GM12878 (cell line): ENCODE data around the gene IRAK2. TPM values are rescaled to one million over a fixed set of nuclear protein-coding genes. Genes with fewer than 3 reads are reported as not detected.

Experiments used
- ATAC-seq: fragments of 200-7000 bp; cut with Tn5 transposase; 3 replicates; pipeline ENCODE4 v1.9.1; 2020; ENCODE audit warnings: mild to moderate bottlenecking, moderate library complexity
- BruUV-seq: library from RNA; stranded (reverse); fragments of 400-500 nt; replicated peaks from 2 replicates; lab custom pipeline; 2021; lab: Mats Ljungman, UMichigan
- CTCF ChIA-PET: fragments of 300-600 bp; sonication (Branson Sonifier 250); formaldehyde crosslinking; extraction: SDS; loops from one replicate; lab custom pipeline; 2021; ENCODE audit warnings: inconsistent platforms; lab: Yijun Ruan, JAX
- POLR2A ChIA-PET: fragments of 350-600 bp; formaldehyde crosslinking; extraction: SDS; loops from one replicate; lab custom pipeline; 2021; ENCODE audit warnings: inconsistent platforms; lab: Charles Lee
- RAD21 ChIA-PET: fragments of 300-600 bp; sonication (Branson Sonifier 250); formaldehyde crosslinking; loops from one replicate; lab custom pipeline; 2023; ENCODE audit warnings: antibody characterized with exemption; ENCODE audit not compliant: unreplicated experiment; lab: Charles Lee
- SMC1A ChIA-PET: fragments of 300-600 bp; sonication (Branson Sonifier 250); formaldehyde crosslinking; loops from one replicate; lab custom pipeline; 2023; ENCODE audit not compliant: unreplicated experiment, uncharacterized antibody; lab: Charles Lee
- DNase-seq: peaks from one replicate; pipeline ENCODE4 v3.0.0-alpha.2; 2011; ENCODE audit warnings: low read depth, low spot score
- FAIRE-seq: peaks from 3 replicates; lab custom pipeline; 2011; peaks lifted over from hg19 to GRCh38; lab: Jason Lieb, UNC
- H2AFZ ChIP-seq: 2 replicates; pipeline ENCODE4 v1.6.0; 2011; ENCODE audit warnings: low read depth, low read length, control low read depth; ENCODE audit not compliant: control insufficient read depth
- H3K27ac ChIP-seq: 2 replicates; pipeline ENCODE4 v1.5.1; 2011; ENCODE audit warnings: control low read depth; ENCODE audit not compliant: control insufficient read depth, insufficient read depth
- H3K27me3 ChIP-seq, 2 experiments: replicated peaks in 1 of 2; 2 replicates each; pipeline versions ENCODE4 v1.6.0 to v1.6.1; 2011; ENCODE audit warnings: low read length in 1 of 2; ENCODE audit not compliant: control insufficient read depth in 2 of 2, insufficient read depth in 2 of 2
- H3K36me3 ChIP-seq, 2 experiments: 2 replicates each; pipeline ENCODE4 v1.5.1; 2011; ENCODE audit warnings: low read length in 1 of 2; ENCODE audit not compliant: control insufficient read depth in 2 of 2, insufficient read depth in 2 of 2
- H3K4me1 ChIP-seq: 2 replicates; pipeline ENCODE4 v1.6.1; 2011; ENCODE audit warnings: mild to moderate bottlenecking, low read length, moderate library complexity, mixed read lengths; ENCODE audit not compliant: control insufficient read depth, insufficient read depth
- H3K4me2 ChIP-seq: 2 replicates; pipeline ENCODE4 v1.6.0; 2011; ENCODE audit warnings: control low read depth; ENCODE audit not compliant: control insufficient read depth, insufficient read depth
- H3K4me3 ChIP-seq: fragments of 200-600 bp; sonication (generic); 2 replicates; pipeline ENCODE4 v1.5.1; 2016
- H3K79me2 ChIP-seq: 2 replicates; pipeline ENCODE4 v1.6.0; 2011; ENCODE audit warnings: low read length; ENCODE audit not compliant: control insufficient read depth, insufficient read depth
- H3K9ac ChIP-seq: 2 replicates; pipeline ENCODE4 v1.8.0; 2011; ENCODE audit warnings: low read length, control low read depth, mixed read lengths; ENCODE audit not compliant: control insufficient read depth, insufficient read depth
- H3K9me3 ChIP-seq: replicated peaks from 3 replicates; pipeline ENCODE4 v1.5.1; 2011; ENCODE audit warnings: mild to moderate bottlenecking, low read length; ENCODE audit not compliant: control insufficient read depth, insufficient read depth
- H4K20me1 ChIP-seq: 2 replicates; pipeline ENCODE4 v1.6.0; 2011; ENCODE audit not compliant: control insufficient read depth, insufficient read depth
- EZH2 ChIP-seq: IDR thresholded peaks from 2 replicates; pipeline ENCODE4 v1.6.1; 2012; ENCODE audit warnings: low read depth, mild to moderate bottlenecking, control low read depth, inconsistent platforms, low read length, borderline replicate concordance; ENCODE audit not compliant: control insufficient read depth
- HDAC6 ChIP-seq: fragments of 200-600 bp; sonication (generic); IDR thresholded peaks from one replicate; pipeline ENCODE4 v1.8.0; 2017; ENCODE audit warnings: antibody characterized with exemption; ENCODE audit not compliant: unreplicated experiment
- POLR2AphosphoS2 ChIP-seq: IDR thresholded peaks from 2 replicates; pipeline ENCODE4 v1.6.1; 2011; ENCODE audit warnings: low read depth, mild to moderate bottlenecking, low read length, improper control_type of control experiment, moderate library complexity
- RELA ChIP-seq: fragments of 450-650 bp; IDR thresholded peaks from 2 replicates; pipeline ENCODE4 v1.8.0; 2014; ENCODE audit warnings: borderline replicate concordance; ENCODE audit not compliant: partially characterized antibody
- SREBF1 ChIP-seq: IDR thresholded peaks from 2 replicates; pipeline ENCODE4 v1.6.1; 2012; ENCODE audit warnings: mild to moderate bottlenecking, low read length
- SUZ12 ChIP-seq: fragments of 200-600 bp; sonication (generic); IDR thresholded peaks from one replicate; pipeline ENCODE4 v1.6.1; 2018; ENCODE audit warnings: antibody characterized with exemption, mild to moderate bottlenecking; ENCODE audit not compliant: unreplicated experiment
- TARDBP ChIP-seq: IDR thresholded peaks from 2 replicates; pipeline ENCODE4 v1.6.1; 2016; ENCODE audit warnings: borderline replicate concordance
- WGBS: methylation state at CpG from one replicate; pipeline ENCODE4 v1.1.6; 2016; ENCODE audit warnings: low lambda C conversion rate; ENCODE audit not compliant: insufficient replicate concordance, insufficient coverage; ENCODE audit errors: missing lambda C conversion rate; 5-methylcytosine and 5-hydroxymethylcytosine counted together
- in situ Hi-C: fragments of 300-500 bp; cut with MboI; formaldehyde crosslinking; loops from 9 replicates; pipeline ENCODE4 v1.14.3; 2018; ENCODE audit warnings: mixed read lengths
- intact Hi-C: fragments of 100-400 bp; cut with micrococcal nuclease; formaldehyde crosslinking; loops from one replicate; pipeline ENCODE4 v1.14.2; 2022; ENCODE audit not compliant: unreplicated experiment
- polyA plus RNA-seq, 11 experiments: library from polyadenylated mRNA; depleted of rRNA in 4 of 11; unstranded in 6 of 11; stranded (reverse) in 5 of 11; fragments of >200 nt; fragmentation: Nextera tagmentation in 4 of 11; fragmentation: Illumina TruSeq in 1 of 11; extraction: Ambion mirVana in 4 of 11; extraction: Trizol in 1 of 11; gene quantifications; 1 replicate in 1 of 11; 2 replicates in 10 of 11; pipeline versions ENCODE4 v1.2.1 to v1.2.3, GENCODE V29; 2011 to 2016; ENCODE audit warnings: inconsistent platforms in 2 of 11, missing spikeins in 2 of 11, low read depth in 1 of 11
- total RNA-seq, 4 experiments: library from RNA; depleted of rRNA in 3 of 4; stranded (reverse); fragments of >200 nt in 3 of 4; fragmentation: Illumina TruSeq in 1 of 4; extraction: Trizol in 1 of 4; gene quantifications; 2 replicates each; pipeline versions ENCODE4 v1.2.1 to v1.2.3, GENCODE V29; 2013 to 2021
- TF ChIP-seq, protein P1 (sequence below): IDR thresholded peaks from 2 replicates; pipeline ENCODE4 v1.6.1; 2011; ENCODE audit warnings: low read depth, low read length, improper control_type of control experiment, borderline replicate concordance
- TF ChIP-seq, protein P2 (sequence below): fragments of 450-650 bp; formaldehyde crosslinking; IDR thresholded peaks from 2 replicates; pipeline ENCODE4 v1.5.0; 2022; ENCODE audit warnings: mild to moderate bottlenecking, missing genetic modification characterization
- TF ChIP-seq, protein P3 (sequence below): IDR thresholded peaks from 2 replicates; pipeline ENCODE4 v1.6.1; 2011; ENCODE audit warnings: borderline replicate concordance, low read depth, mild to moderate bottlenecking, moderate library complexity, low read length; ENCODE audit not compliant: insufficient read depth, poor library complexity, severe bottlenecking
- TF ChIP-seq, protein P4 (sequence below): fragments of 450-650 bp; IDR thresholded peaks from 2 replicates; pipeline ENCODE4 v1.6.1; 2017; ENCODE audit warnings: mild to moderate bottlenecking, moderate library complexity

Gene IRAK2
- total and polyA plus RNA-seq, 10 of the 15 experiments (the other 5 are each of a cell fraction or from before 2014, with no cell fraction given): 0.48 to 5.7 (median 4.5) TPM

DNA sequence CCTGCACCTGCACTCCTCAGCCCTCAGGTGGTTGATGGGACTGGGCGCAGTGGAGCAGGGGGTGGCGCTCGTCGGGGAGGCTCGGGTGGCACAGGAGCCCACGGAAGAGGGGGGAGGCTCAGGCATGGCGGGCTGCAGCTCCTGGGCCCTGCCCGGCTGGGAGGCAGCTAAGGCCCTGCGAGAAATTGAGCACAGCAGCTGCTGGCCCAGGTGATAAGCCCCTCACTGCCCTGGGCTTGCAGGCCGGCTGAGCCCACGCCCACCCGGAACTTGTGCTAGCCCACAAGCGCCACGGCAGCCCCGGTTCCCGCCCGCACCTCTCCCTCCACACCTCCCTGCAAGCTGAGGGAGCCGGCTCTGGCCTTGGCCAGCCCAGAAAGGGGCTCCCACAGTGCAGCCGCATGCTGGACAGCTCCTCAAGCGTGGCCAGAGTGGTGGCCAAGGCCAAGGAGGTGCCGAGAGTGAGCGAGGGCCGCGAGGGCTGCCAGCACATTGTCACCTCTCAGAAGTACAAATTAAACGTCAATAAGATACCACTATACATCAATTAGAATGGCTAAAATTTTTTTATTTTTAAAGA, 28.2 kb upstream of the IRAK2 start:
- in situ Hi-C loops: no loop called here
- 88% methylated on average over 24 of the region's 25 CpGs for WGBS
- TF ChIP-seq TARDBP: no peak
- no peak for TF ChIP-seq HDAC6
- TF ChIP-seq, protein P1, sequence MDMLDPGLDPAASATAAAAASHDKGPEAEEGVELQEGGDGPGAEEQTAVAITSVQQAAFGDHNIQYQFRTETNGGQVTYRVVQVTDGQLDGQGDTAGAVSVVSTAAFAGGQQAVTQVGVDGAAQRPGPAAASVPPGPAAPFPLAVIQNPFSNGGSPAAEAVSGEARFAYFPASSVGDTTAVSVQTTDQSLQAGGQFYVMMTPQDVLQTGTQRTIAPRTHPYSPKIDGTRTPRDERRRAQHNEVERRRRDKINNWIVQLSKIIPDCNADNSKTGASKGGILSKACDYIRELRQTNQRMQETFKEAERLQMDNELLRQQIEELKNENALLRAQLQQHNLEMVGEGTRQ: no peak
- TF ChIP-seq, protein P2, sequence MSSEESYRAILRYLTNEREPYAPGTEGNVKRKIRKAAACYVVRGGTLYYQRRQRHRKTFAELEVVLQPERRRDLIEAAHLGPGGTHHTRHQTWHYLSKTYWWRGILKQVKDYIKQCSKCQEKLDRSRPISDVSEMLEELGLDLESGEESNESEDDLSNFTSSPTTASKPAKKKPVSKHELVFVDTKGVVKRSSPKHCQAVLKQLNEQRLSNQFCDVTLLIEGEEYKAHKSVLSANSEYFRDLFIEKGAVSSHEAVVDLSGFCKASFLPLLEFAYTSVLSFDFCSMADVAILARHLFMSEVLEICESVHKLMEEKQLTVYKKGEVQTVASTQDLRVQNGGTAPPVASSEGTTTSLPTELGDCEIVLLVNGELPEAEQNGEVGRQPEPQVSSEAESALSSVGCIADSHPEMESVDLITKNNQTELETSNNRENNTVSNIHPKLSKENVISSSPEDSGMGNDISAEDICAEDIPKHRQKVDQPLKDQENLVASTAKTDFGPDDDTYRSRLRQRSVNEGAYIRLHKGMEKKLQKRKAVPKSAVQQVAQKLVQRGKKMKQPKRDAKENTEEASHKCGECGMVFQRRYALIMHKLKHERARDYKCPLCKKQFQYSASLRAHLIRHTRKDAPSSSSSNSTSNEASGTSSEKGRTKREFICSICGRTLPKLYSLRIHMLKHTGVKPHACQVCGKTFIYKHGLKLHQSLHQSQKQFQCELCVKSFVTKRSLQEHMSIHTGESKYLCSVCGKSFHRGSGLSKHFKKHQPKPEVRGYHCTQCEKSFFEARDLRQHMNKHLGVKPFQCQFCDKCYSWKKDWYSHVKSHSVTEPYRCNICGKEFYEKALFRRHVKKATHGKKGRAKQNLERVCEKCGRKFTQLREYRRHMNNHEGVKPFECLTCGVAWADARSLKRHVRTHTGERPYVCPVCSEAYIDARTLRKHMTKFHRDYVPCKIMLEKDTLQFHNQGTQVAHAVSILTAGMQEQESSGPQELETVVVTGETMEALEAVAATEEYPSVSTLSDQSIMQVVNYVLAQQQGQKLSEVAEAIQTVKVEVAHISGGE (CRISPR knock-in tag): no peak
- TF ChIP-seq SREBF1: no peak
- TF ChIP-seq RELA: no peak
- no peak for TF ChIP-seq SUZ12
- TF ChIP-seq, protein P3, sequence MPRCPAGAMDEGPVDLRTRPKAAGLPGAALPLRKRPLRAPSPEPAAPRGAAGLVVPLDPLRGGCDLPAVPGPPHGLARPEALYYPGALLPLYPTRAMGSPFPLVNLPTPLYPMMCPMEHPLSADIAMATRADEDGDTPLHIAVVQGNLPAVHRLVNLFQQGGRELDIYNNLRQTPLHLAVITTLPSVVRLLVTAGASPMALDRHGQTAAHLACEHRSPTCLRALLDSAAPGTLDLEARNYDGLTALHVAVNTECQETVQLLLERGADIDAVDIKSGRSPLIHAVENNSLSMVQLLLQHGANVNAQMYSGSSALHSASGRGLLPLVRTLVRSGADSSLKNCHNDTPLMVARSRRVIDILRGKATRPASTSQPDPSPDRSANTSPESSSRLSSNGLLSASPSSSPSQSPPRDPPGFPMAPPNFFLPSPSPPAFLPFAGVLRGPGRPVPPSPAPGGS: no peak
- no peak for TF ChIP-seq POLR2AphosphoS2
- no peak for TF ChIP-seq EZH2
- TF ChIP-seq, protein P4, sequence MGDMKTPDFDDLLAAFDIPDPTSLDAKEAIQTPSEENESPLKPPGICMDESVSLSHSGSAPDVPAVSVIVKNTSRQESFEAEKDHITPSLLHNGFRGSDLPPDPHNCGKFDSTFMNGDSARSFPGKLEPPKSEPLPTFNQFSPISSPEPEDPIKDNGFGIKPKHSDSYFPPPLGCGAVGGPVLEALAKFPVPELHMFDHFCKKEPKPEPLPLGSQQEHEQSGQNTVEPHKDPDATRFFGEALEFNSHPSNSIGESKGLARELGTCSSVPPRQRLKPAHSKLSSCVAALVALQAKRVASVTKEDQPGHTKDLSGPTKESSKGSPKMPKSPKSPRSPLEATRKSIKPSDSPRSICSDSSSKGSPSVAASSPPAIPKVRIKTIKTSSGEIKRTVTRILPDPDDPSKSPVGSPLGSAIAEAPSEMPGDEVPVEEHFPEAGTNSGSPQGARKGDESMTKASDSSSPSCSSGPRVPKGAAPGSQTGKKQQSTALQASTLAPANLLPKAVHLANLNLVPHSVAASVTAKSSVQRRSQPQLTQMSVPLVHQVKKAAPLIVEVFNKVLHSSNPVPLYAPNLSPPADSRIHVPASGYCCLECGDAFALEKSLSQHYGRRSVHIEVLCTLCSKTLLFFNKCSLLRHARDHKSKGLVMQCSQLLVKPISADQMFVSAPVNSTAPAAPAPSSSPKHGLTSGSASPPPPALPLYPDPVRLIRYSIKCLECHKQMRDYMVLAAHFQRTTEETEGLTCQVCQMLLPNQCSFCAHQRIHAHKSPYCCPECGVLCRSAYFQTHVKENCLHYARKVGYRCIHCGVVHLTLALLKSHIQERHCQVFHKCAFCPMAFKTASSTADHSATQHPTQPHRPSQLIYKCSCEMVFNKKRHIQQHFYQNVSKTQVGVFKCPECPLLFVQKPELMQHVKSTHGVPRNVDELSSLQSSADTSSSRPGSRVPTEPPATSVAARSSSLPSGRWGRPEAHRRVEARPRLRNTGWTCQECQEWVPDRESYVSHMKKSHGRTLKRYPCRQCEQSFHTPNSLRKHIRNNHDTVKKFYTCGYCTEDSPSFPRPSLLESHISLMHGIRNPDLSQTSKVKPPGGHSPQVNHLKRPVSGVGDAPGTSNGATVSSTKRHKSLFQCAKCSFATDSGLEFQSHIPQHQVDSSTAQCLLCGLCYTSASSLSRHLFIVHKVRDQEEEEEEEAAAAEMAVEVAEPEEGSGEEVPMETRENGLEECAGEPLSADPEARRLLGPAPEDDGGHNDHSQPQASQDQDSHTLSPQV: no peak

More for the DNA sequence above, 28.2 kb upstream of the IRAK2 start:
- no peak for DNase-seq
- Histone ChIP-seq H3K27ac (no peak overlapping the region), H4K20me1 (no peaks in the 10 kb centered on the region), H3K4me2 (no peak overlapping the region), H3K9me3 (no peaks in the 10 kb centered on the region; the same call in 1 of the 3 replicates), H3K27me3 (no peaks in the 10 kb centered on the region), H3K36me3 (no peaks in the 10 kb centered on the region), H3K4me1 (no peaks in the 10 kb centered on the region; the same call in 1 of the 2 replicates), H3K9ac (no peak overlapping the region), H2AFZ (no peak overlapping the region), H3K4me3 (no peak overlapping the region), H3K79me2 (peaks cover under 1% of the 10 kb centered on the region; the same call in 1 of the 2 replicates)
- intact Hi-C loops: no loop called here
- ChIA-PET RAD21 (interaction anchor here (1.4 to 1.6 kb wide), 2 partner anchors 20 to 87 kb away, joined by 3 read pairs; no protein-coding TSS in a partner anchor), CTCF (interaction anchor here (0.6 to 1.5 kb wide), 2 partner anchors 44 to 86 kb away, joined by 3 to 4 read pairs; no protein-coding TSS in a partner anchor), POLR2A (no interaction called here), SMC1A (no interaction called here)
- no TSS peak for BruUV-seq
- no peak for ATAC-seq
- FAIRE-seq: no peak
